HEK293 (cell line): Measurements from ENCODE around the gene ACTL8.

Experiments used
- CTCF ChIA-PET: fragments of 350-600 bp; formaldehyde crosslinking; extraction: SDS; loops from one replicate; lab custom pipeline; 2021; ENCODE audit warnings: antibody characterized with exemption; lab: Yijun Ruan, JAX
- POLR2A ChIA-PET: fragments of 300-600 bp; formaldehyde crosslinking; extraction: SDS; loops from one replicate; lab custom pipeline; 2020; ENCODE audit warnings: antibody characterized with exemption, inconsistent platforms; lab: Yijun Ruan, JAX
- H3K27ac ChIP-seq: fragments of 200-500 bp; sonication (Bioruptor generic); 2 replicates; pipeline ENCODE4 v1.5.1; 2014; ENCODE audit warnings: low read depth, low read length, control low read depth, inconsistent platforms; ENCODE audit errors: extremely low read depth
- H3K36me3 ChIP-seq, 2 experiments: fragments of 200-500 bp in 1 of 2; sonication (Bioruptor generic) in 1 of 2; 1 replicate in 1 of 2; 2 replicates in 1 of 2; pipeline ENCODE4 v1.5.1; 2014 to 2017; ENCODE audit warnings: inconsistent platforms in 2 of 2, low read length in 2 of 2; ENCODE audit not compliant: control insufficient read depth in 2 of 2, insufficient read depth in 1 of 2
- H3K4me1 ChIP-seq: fragments of 200-500 bp; sonication (Bioruptor generic); 2 replicates; pipeline ENCODE4 v1.5.1; 2014; ENCODE audit warnings: mild to moderate bottlenecking, low read length, inconsistent platforms; ENCODE audit not compliant: control insufficient read depth, insufficient read depth
- H3K4me3 ChIP-seq: 2 replicates; pipeline ENCODE4 v1.5.1; 2011; ENCODE audit warnings: low read depth, mild to moderate bottlenecking, control low read depth, low read length, moderate library complexity
- H3K9me3 ChIP-seq: fragments of 200-500 bp; sonication (Bioruptor generic); 2 replicates; pipeline ENCODE4 v1.5.1; 2014; ENCODE audit warnings: low read depth, low read length, inconsistent platforms; ENCODE audit not compliant: control insufficient read depth, insufficient read depth
- BCL11B ChIP-seq: fragments of 450-650 bp; formaldehyde crosslinking; IDR thresholded peaks from 2 replicates; pipeline ENCODE4 v1.5.1; 2016; ENCODE audit warnings: low read depth, missing biosample characterization, missing genetic modification characterization
- GFI1B ChIP-seq: fragments of 450-650 bp; formaldehyde crosslinking; IDR thresholded peaks from 2 replicates; pipeline ENCODE4 v1.5.1; 2016; ENCODE audit warnings: missing biosample characterization, missing genetic modification characterization
- INSM2 ChIP-seq: fragments of 450-650 bp; formaldehyde crosslinking; IDR thresholded peaks from 2 replicates; pipeline ENCODE4 v1.5.1; 2016; ENCODE audit warnings: missing biosample characterization, missing genetic modification characterization
- KLF8 ChIP-seq: fragments of 450-650 bp; formaldehyde crosslinking; IDR thresholded peaks from 2 replicates; pipeline ENCODE4 v1.5.1; 2016; ENCODE audit warnings: missing biosample characterization, missing genetic modification characterization
- RBAK ChIP-seq: fragments of 450-650 bp; formaldehyde crosslinking; IDR thresholded peaks from 2 replicates; pipeline ENCODE4 v1.5.1; 2016; ENCODE audit warnings: missing biosample characterization, missing genetic modification characterization
- ZBTB21 ChIP-seq: fragments of 450-650 bp; formaldehyde crosslinking; IDR thresholded peaks from 2 replicates; pipeline ENCODE4 v1.5.1; 2017; ENCODE audit warnings: missing biosample characterization, missing genetic modification characterization
- ZEB2 ChIP-seq: fragments of 450-650 bp; formaldehyde crosslinking; IDR thresholded peaks from 2 replicates; pipeline ENCODE4 v1.5.1; 2016; ENCODE audit warnings: missing biosample characterization, missing genetic modification characterization
- ZFHX2 ChIP-seq: fragments of 450-650 bp; formaldehyde crosslinking; conservative IDR thresholded peaks from 2 replicates; pipeline ENCODE4 v1.5.1; 2016; ENCODE audit warnings: missing biosample characterization, missing genetic modification characterization
- ZNF148 ChIP-seq: fragments of 450-650 bp; formaldehyde crosslinking; IDR thresholded peaks from 2 replicates; pipeline ENCODE4 v1.5.0; 2017; ENCODE audit warnings: missing biosample characterization, missing genetic modification characterization, borderline replicate concordance
- ZNF16 ChIP-seq: fragments of 450-650 bp; formaldehyde crosslinking; IDR thresholded peaks from 2 replicates; pipeline ENCODE4 v1.5.1; 2016; ENCODE audit warnings: low read depth, missing biosample characterization, missing genetic modification characterization
- ZNF223 ChIP-seq: fragments of 450-650 bp; formaldehyde crosslinking; IDR thresholded peaks from 2 replicates; pipeline ENCODE4 v1.5.1; 2016; ENCODE audit warnings: missing biosample characterization, missing genetic modification characterization
- ZNF324 ChIP-seq: fragments of 450-650 bp; formaldehyde crosslinking; IDR thresholded peaks from 2 replicates; pipeline ENCODE4 v1.5.1; 2016; ENCODE audit warnings: missing biosample characterization, missing genetic modification characterization
- ZNF341 ChIP-seq: fragments of 450-650 bp; formaldehyde crosslinking; IDR thresholded peaks from 2 replicates; pipeline ENCODE4; 2016; ENCODE audit warnings: low read depth, missing biosample characterization, missing genetic modification characterization
- ZNF354C ChIP-seq: fragments of 450-650 bp; formaldehyde crosslinking; IDR thresholded peaks from 2 replicates; pipeline ENCODE4 v1.5.1; 2016; ENCODE audit warnings: missing biosample characterization, missing genetic modification characterization, low read depth, borderline replicate concordance
- ZNF394 ChIP-seq: fragments of 450-650 bp; formaldehyde crosslinking; IDR thresholded peaks from 2 replicates; pipeline ENCODE4 v1.5.1; 2016; ENCODE audit warnings: missing biosample characterization, missing genetic modification characterization, mild to moderate bottlenecking, moderate library complexity, borderline replicate concordance
- ZNF423 ChIP-seq: fragments of 450-650 bp; formaldehyde crosslinking; IDR thresholded peaks from 2 replicates; pipeline ENCODE4 v1.5.1; 2016; ENCODE audit warnings: missing biosample characterization, missing genetic modification characterization
- ZNF555 ChIP-seq: fragments of 450-650 bp; formaldehyde crosslinking; conservative IDR thresholded peaks from 2 replicates; pipeline ENCODE4 v1.5.1; 2017; ENCODE audit warnings: missing biosample characterization, mild to moderate bottlenecking, missing genetic modification characterization, inconsistent platforms
- ZNF610 ChIP-seq: fragments of 450-650 bp; formaldehyde crosslinking; IDR thresholded peaks from 2 replicates; pipeline ENCODE4 v1.5.1; 2016; ENCODE audit warnings: missing biosample characterization, missing genetic modification characterization, borderline replicate concordance
- ZNF621 ChIP-seq: fragments of 450-650 bp; formaldehyde crosslinking; IDR thresholded peaks from 2 replicates; pipeline ENCODE4 v1.5.1; 2017; ENCODE audit warnings: missing biosample characterization, missing genetic modification characterization
- ZNF623 ChIP-seq: fragments of 450-650 bp; formaldehyde crosslinking; IDR thresholded peaks from 2 replicates; pipeline ENCODE4 v1.5.1; 2016; ENCODE audit warnings: missing biosample characterization, missing genetic modification characterization
- ZNF624 ChIP-seq: fragments of 450-650 bp; formaldehyde crosslinking; IDR thresholded peaks from 2 replicates; pipeline ENCODE4 v1.5.1; 2017; ENCODE audit warnings: missing biosample characterization, missing genetic modification characterization
- ZNF692 ChIP-seq: fragments of 450-650 bp; formaldehyde crosslinking; IDR thresholded peaks from 2 replicates; pipeline ENCODE4 v1.5.1; 2016; ENCODE audit warnings: missing biosample characterization, missing genetic modification characterization
- ZNF785 ChIP-seq: fragments of 450-650 bp; formaldehyde crosslinking; IDR thresholded peaks from 2 replicates; pipeline ENCODE4 v1.5.1; 2016; ENCODE audit warnings: missing biosample characterization, missing genetic modification characterization
- ZNF792 ChIP-seq: fragments of 450-650 bp; formaldehyde crosslinking; IDR thresholded peaks from 2 replicates; pipeline ENCODE4 v1.5.1; 2016; ENCODE audit warnings: missing biosample characterization, missing genetic modification characterization
- ZNF837 ChIP-seq: fragments of 450-650 bp; formaldehyde crosslinking; IDR thresholded peaks from 2 replicates; pipeline ENCODE4 v1.5.1; 2016; ENCODE audit warnings: missing biosample characterization, missing genetic modification characterization
- ZNF843 ChIP-seq: fragments of 450-650 bp; formaldehyde crosslinking; IDR thresholded peaks from 2 replicates; pipeline ENCODE4 v1.5.1; 2016; ENCODE audit warnings: missing biosample characterization, missing genetic modification characterization
- ZXDB ChIP-seq: fragments of 450-650 bp; formaldehyde crosslinking; IDR thresholded peaks from 2 replicates; pipeline ENCODE4 v1.5.1; 2016; ENCODE audit warnings: missing biosample characterization, missing genetic modification characterization

ACTL8 gene

GRCh38 chr1:17746920-17747319, 8.2 kb upstream of the ACTL8 start:
- TF ChIP-seq ZNF555 (tag by site-specific recombination) (no peak), ZNF354C (tag by site-specific recombination) (no peak), ZNF423 (no peak), BCL11B (no peak), ZNF223 (tag by site-specific recombination) (no peak), ZNF623 (tag by site-specific recombination) (no peak), ZNF692 (tag by site-specific recombination) (no peak)
- Histone ChIP-seq H3K27ac (no peak overlapping the region), H3K36me3 (no peaks in the 10 kb centered on the region), H3K9me3 (no peaks in the 10 kb centered on the region), H3K4me1 (no peaks in the 10 kb centered on the region), H3K4me3 (no peak overlapping the region)
- POLR2A ChIA-PET = no interaction called here
- CTCF ChIA-PET = no interaction called here

- H3K4me3 ChIP-seq = no peak overlapping the region
- no peaks in the 10 kb centered on the region for H3K9me3 ChIP-seq
- no peaks in the 10 kb centered on the region for H3K36me3 ChIP-seq
- CTCF ChIA-PET = interaction anchor here (0.6 kb wide), 1 partner anchor 699 kb away, joined by 3 read pairs; no protein-coding TSS in a partner anchor
- H3K4me1 ChIP-seq = no peaks in the 10 kb centered on the region
- H3K27ac ChIP-seq = no peak overlapping the region
- TF ChIP-seq ZNF843 (tag by site-specific recombination) = no peak
- no peak for TF ChIP-seq GFI1B (tag by site-specific recombination)
- no peak for TF ChIP-seq ZNF324 (tag by site-specific recombination)
- no peak for TF ChIP-seq ZNF16 (tag by site-specific recombination)
- TF ChIP-seq, all 188 proteins: peak for 0
- POLR2A ChIA-PET = no interaction called here
Measured at GRCh38 chr1:17750333-17750732, 4.8 kb upstream of the ACTL8 start.

- POLR2A ChIA-PET = no interaction called here
- Histone ChIP-seq H3K9me3 (no peaks in the 10 kb centered on the region), H3K4me3 (no peak overlapping the region), H3K4me1 (no peaks in the 10 kb centered on the region), H3K36me3 (no peaks in the 10 kb centered on the region), H3K27ac (no peak overlapping the region)
- CTCF ChIA-PET = interaction anchor here (0.8 to 1.2 kb wide), 2 partner anchors 83 to 267 kb away, joined by 3 read pairs; no protein-coding TSS in a partner anchor
- TF ChIP-seq INSM2 (no peak), ZNF610 (no peak), KLF8 (tag by site-specific recombination) (no peak), RBAK (no peak), ZNF621 (no peak), ZNF792 (no peak), ZNF623 (tag by site-specific recombination) (no peak)
Measured at GRCh38 chr1:17752356-17752755, 2.8 kb upstream of the ACTL8 start.

GRCh38 chr1:17757426-17757825, 2.3 kb downstream of the ACTL8 start:
- H3K27ac ChIP-seq = no peak overlapping the region
- ChIA-PET POLR2A (no interaction called here), CTCF (no interaction called here)
- no peaks in the 10 kb centered on the region for H3K9me3 ChIP-seq
- no peaks in the 10 kb centered on the region for H3K4me1 ChIP-seq
- no peaks in the 10 kb centered on the region for H3K36me3 ChIP-seq
- no peak overlapping the region for H3K4me3 ChIP-seq
- TF ChIP-seq ZNF785 (tag by site-specific recombination) (no peak), ZNF624 (no peak), ZFHX2 (no peak), ZEB2 (tag by site-specific recombination) (no peak), ZXDB (tag by site-specific recombination) (no peak), ZNF837 (tag by site-specific recombination) (no peak), ZNF394 (tag by site-specific recombination) (no peak), ZNF341 (tag by site-specific recombination) (no peak), ZNF148 (tag by site-specific recombination) (no peak), ZBTB21 (tag by site-specific recombination) (no peak)
